Gastroesophageal sphincter (tissue), 4 donors: ENCODE results near the gene MACROD2. TPM values are rescaled to one million over a fixed set of nuclear protein-coding genes. Genes with fewer than 3 reads are reported as not detected.

Source experiments
- ATAC-seq: fragments of 150-250 bp; one replicate; pipeline ENCODE4 v1.9.1; 2016; ENCODE audit warnings: mild to moderate bottlenecking, moderate library complexity
- H3K27ac ChIP-seq, 4 donors: fragments of 200-600 bp; sonication (generic) in 3 of 4; 1 replicate in 3 of 4; 2 replicates in 1 of 4; pipeline ENCODE4 v1.5.1; 2016 to 2019
- H3K27me3 ChIP-seq: fragments of 200-600 bp; sonication (generic); one replicate; pipeline ENCODE4 v1.5.1; 2019
- H3K36me3 ChIP-seq, 2 donors: fragments of 200-600 bp; sonication (generic); one replicate each; pipeline ENCODE4 v1.5.1; 2019; ENCODE audit warnings: control low read depth in 1 of 2
- H3K4me1 ChIP-seq, 3 donors: fragments of 200-600 bp; sonication (generic); 1 replicate in 2 of 3; 2 replicates in 1 of 3; pipeline ENCODE4 v1.5.1; 2016 to 2019; ENCODE audit warnings: control low read depth in 2 of 3
- H3K4me3 ChIP-seq, 2 donors: fragments of 200-600 bp; sonication (generic); one replicate each; pipeline ENCODE4 v1.5.1; 2019; ENCODE audit warnings: mild to moderate bottlenecking in 1 of 2, moderate library complexity in 1 of 2
- H3K9me3 ChIP-seq, 3 donors: fragments of 200-600 bp; sonication (generic); one replicate each; pipeline ENCODE4 v1.5.1; 2017 to 2019; ENCODE audit warnings: control low read depth in 2 of 3
- EP300 ChIP-seq: sonication (generic); formaldehyde crosslinking; IDR thresholded peaks from one replicate; pipeline ENCODE4 v1.6.1; 2017; ENCODE audit warnings: antibody characterized with exemption, mild to moderate bottlenecking
- POLR2A ChIP-seq, 2 donors: fragments of 450-650 bp; IDR thresholded peaks; one replicate each; pipeline ENCODE4 v1.6.1; 2017; ENCODE audit warnings: antibody characterized with exemption in 2 of 2, mild to moderate bottlenecking in 2 of 2, moderate library complexity in 1 of 2
- POLR2AphosphoS5 ChIP-seq: sonication (generic); formaldehyde crosslinking; IDR thresholded peaks from one replicate; pipeline ENCODE4 v1.6.1; 2017; ENCODE audit warnings: antibody characterized with exemption
- WGBS, 2 donors: methylation state at CpG; one replicate each; pipeline ENCODE4 v1.1.5; 2018; ENCODE audit warnings: low coverage in 1 of 2; 5-methylcytosine and 5-hydroxymethylcytosine counted together
- total RNA-seq, 4 donors: library from RNA; depleted of rRNA; stranded (reverse); fragments of >200 nt; gene quantifications; one replicate each; pipeline ENCODE4 v1.1.0, GENCODE V29; 2016
- TF ChIP-seq, protein P1 (sequence below), 4 experiments: fragments of 200-600 bp in 2 of 4; fragments of 450-650 bp in 2 of 4; sonication (generic) in 1 of 4; IDR thresholded peaks; one replicate each; pipeline ENCODE4 v1.5.1; 2017 to 2019; ENCODE audit warnings: antibody characterized with exemption in 4 of 4, mild to moderate bottlenecking in 2 of 4, moderate library complexity in 2 of 4

Gene MACROD2
- total RNA-seq, 4 donors from 2014 or later, result 4.0 to 12.1 (median 7.4) TPM

DNA sequence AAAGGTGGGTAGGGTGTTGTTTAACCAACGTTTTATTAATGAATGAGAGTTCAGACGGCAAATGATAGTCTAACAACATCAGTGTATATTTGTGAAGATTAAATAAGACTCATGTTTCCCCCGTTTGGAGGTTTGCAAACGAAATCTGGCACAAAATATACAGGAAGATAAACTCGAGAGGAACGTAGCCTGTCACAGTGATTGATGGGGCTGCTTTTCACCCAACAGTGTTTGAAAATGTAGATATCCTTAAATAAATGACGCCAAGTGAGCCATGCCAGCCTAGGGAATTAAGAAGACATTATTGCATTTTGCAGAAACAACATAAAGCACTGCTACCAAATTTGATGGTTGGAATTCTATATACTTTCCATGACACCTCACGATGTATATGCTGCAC lies 1038.6 kb downstream of the MACROD2 start:
- no peaks in the 10 kb centered on the region for H3K9me3 ChIP-seq
- no peak overlapping the region for H3K27ac ChIP-seq
- no peaks in the 10 kb centered on the region for H3K4me1 ChIP-seq
- H3K27me3 ChIP-seq, result no peaks in the 10 kb centered on the region
- H3K4me3 ChIP-seq, result no peak overlapping the region
- no peaks in the 10 kb centered on the region for H3K36me3 ChIP-seq
- WGBS, 2 donors, result 14 to 26% methylated on average over 8 of the region's 8 CpGs
- ATAC-seq, result no peak
- TF ChIP-seq, protein P1, sequence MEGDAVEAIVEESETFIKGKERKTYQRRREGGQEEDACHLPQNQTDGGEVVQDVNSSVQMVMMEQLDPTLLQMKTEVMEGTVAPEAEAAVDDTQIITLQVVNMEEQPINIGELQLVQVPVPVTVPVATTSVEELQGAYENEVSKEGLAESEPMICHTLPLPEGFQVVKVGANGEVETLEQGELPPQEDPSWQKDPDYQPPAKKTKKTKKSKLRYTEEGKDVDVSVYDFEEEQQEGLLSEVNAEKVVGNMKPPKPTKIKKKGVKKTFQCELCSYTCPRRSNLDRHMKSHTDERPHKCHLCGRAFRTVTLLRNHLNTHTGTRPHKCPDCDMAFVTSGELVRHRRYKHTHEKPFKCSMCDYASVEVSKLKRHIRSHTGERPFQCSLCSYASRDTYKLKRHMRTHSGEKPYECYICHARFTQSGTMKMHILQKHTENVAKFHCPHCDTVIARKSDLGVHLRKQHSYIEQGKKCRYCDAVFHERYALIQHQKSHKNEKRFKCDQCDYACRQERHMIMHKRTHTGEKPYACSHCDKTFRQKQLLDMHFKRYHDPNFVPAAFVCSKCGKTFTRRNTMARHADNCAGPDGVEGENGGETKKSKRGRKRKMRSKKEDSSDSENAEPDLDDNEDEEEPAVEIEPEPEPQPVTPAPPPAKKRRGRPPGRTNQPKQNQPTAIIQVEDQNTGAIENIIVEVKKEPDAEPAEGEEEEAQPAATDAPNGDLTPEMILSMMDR (IDR thresholded peaks at IDR 0.05), result no peak

DNA sequence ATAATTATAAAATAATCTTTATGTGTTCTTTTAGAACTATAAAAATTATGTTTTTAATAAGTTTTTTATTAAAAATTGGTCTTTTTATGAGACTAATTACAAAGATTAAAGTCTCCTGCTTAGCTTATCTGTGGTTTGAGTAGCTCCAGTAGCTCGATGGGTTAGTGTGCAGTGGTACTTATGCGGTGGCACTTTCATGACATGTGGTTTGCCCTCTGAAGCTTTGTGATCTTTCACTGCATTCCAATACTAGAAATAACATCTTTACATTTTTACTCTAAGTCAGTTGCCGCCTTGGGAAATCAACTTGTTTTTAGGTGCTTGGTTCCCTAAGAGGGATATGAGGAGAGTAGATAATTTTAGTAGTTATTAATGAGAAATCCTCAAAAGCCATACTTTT lies 1041.6 kb downstream of the MACROD2 start:
- Histone ChIP-seq H3K4me1 (no peaks in the 10 kb centered on the region), H3K4me3 (no peak overlapping the region), H3K27ac (no peak overlapping the region), H3K9me3 (no peaks in the 10 kb centered on the region), H3K27me3 (no peaks in the 10 kb centered on the region), H3K36me3 (no peaks in the 10 kb centered on the region)
- ATAC-seq, result no peak
- WGBS, 2 donors, result 88 to 96% methylated on average over 3 of the region's 3 CpGs
- TF ChIP-seq, protein P1 (IDR thresholded peaks at IDR 0.05), result no peak
- TF ChIP-seq POLR2AphosphoS5 (no peak), EP300 (no peak), POLR2A (IDR thresholded peaks at IDR 0.05) (no peak)

DNA sequence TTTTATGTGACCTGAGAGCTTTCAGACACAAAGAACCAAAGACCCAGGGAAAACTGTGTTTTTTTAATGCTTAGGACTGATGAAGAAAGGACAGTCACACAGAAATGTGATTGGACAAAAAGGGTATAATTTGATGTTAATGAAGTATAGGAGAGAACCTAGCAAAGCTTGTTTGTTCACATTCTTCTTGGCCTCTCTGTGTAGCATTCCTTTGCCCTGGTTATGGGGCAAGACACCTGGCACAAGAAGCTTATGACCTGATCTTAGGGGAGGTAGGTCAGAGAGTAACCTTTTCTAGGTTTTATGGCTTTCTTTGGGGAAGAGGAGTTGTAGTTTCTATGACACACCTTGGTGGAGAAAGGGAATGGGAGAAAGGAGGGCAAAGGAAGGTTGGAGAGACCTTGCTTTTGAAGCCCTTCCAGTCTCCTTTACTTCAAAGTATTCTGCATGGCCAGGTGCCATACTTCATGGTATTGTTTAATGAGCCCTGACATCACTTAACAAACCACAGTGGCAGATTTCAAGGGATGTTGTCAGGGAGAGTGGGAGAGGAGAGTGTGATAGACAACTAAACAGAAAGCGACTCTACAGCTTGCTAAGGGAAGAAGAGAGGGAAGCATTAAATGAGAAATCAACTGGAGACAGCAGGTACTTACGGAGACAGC lies 1043.9 kb downstream of the MACROD2 start:
- H3K9me3 ChIP-seq, result no peaks in the 10 kb centered on the region
- H3K4me3 ChIP-seq, result no peak overlapping the region
- 49 to 81% methylated on average over 2 of the region's 2 CpGs for whole genome bisulfite sequencing, 2 donors
- H3K36me3 ChIP-seq, result no peaks in the 10 kb centered on the region
- no peak overlapping the region for H3K27ac ChIP-seq
- ATAC-seq, result no peak
- no peaks in the 10 kb centered on the region for H3K27me3 ChIP-seq
- no peaks in the 10 kb centered on the region for H3K4me1 ChIP-seq
- TF ChIP-seq POLR2AphosphoS5 (no peak), EP300 (no peak), POLR2A (IDR thresholded peaks at IDR 0.05) (no peak)
- TF ChIP-seq, protein P1 (IDR thresholded peaks at IDR 0.05), result no peak

DNA sequence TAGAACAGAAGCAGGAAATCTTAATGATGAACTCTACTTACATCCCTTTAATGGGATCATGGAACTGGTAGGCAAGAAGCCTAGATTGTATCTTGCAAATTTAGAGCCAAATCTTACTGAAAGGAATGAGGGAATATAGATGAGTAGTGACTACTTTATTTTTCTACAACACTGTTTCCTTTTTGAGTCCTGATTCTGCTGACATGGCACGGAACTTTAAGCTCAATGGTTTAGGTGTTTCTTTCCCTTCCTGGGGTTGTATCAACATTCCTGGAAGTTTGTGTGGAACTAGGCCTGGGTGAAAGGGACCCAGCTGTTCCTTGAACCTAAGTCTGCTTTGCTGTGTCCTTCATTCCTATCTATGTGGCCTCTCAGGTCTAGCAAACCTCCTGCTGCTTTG lies 1047.4 kb downstream of the MACROD2 start:
- TF ChIP-seq POLR2A (IDR thresholded peaks at IDR 0.05) (no peak), EP300 (no peak), POLR2AphosphoS5 (no peak)
- TF ChIP-seq, protein P1 (IDR thresholded peaks at IDR 0.05), result no peak
- WGBS, 2 donors, result 83% methylated on average over 1 of the region's 1 CpG; no CpG with 5 or more reads in 1 of the 2 donors
- H3K27ac ChIP-seq, result no peak overlapping the region
- no peaks in the 10 kb centered on the region for H3K36me3 ChIP-seq
- no peaks in the 10 kb centered on the region for H3K27me3 ChIP-seq
- ATAC-seq, result no peak
- no peaks in the 10 kb centered on the region for H3K4me1 ChIP-seq
- no peaks in the 10 kb centered on the region for H3K9me3 ChIP-seq
- no peak overlapping the region for H3K4me3 ChIP-seq

DNA sequence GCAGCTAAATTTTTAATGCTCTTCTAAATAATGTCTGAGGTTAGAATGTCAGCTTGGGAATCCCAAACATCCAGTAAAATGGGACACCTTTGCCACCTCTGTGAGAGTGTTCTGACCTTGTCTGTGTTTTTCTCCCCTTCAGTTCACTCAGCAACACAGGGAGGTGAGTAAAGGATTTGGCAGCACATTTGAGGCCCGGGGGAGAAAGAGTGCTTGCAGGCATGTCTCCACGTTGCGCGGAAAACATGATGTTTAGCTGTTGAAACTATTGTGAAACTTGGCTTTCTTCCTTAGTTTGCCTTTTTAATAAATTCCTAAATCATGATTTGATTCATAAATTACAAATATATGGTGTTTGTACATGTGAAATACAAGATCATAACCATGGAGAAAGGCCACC lies 1049.9 kb downstream of the MACROD2 start:
- no peaks in the 10 kb centered on the region for H3K27me3 ChIP-seq
- H3K4me3 ChIP-seq, result no peak overlapping the region
- no peak for TF ChIP-seq POLR2A (IDR thresholded peaks at IDR 0.05)
- TF ChIP-seq EP300, result no peak
- TF ChIP-seq, protein P1 (IDR thresholded peaks at IDR 0.05), result no peak
- no peak for TF ChIP-seq POLR2AphosphoS5
- H3K27ac ChIP-seq, result no peak overlapping the region
- 20 to 63% methylated on average over 4 of the region's 4 CpGs for WGBS, 2 donors
- H3K36me3 ChIP-seq, result no peaks in the 10 kb centered on the region
- ATAC-seq, result peak; percentile 87
- no peaks in the 10 kb centered on the region for H3K9me3 ChIP-seq
- no peaks in the 10 kb centered on the region for H3K4me1 ChIP-seq
